ENCODE results near the gene NETO2.

GRCh38 chr16:47069841-47070584 lies 73.7 kb downstream of the NETO2 start:
- TF ChIP-seq CTCF (IDR thresholded peaks at IDR 0.05) (no peak), POLR2A (IDR thresholded peaks at IDR 0.05) (no peak), POLR2AphosphoS5 (IDR thresholded peaks at IDR 0.05) (no peak), EP300 (IDR thresholded peaks at IDR 0.05) (no peak)

All from upper lobe of left lung (tissue), 4 donors.